NT2/D1 (cell line): ENCODE data around the gene DDOST.

Source experiments
- SUZ12 ChIP-seq: IDR thresholded peaks from 2 replicates; pipeline ENCODE4 v1.6.1; 2011; ENCODE audit not compliant: insufficient read length, insufficient read depth; ENCODE audit errors: extremely low read depth
- YY1 ChIP-seq: IDR thresholded peaks from 2 replicates; pipeline ENCODE4 v1.6.1; 2011; ENCODE audit not compliant: insufficient read length, insufficient read depth
- ZNF274 ChIP-seq: IDR thresholded peaks from 2 replicates; pipeline ENCODE4 v1.6.1; 2011; ENCODE audit warnings: mild to moderate bottlenecking, low read depth, low read length

- no peak for TF ChIP-seq ZNF274
- TF ChIP-seq YY1, result no peak
- TF ChIP-seq SUZ12, result no peak
These were observed 2.8 kb downstream of the DDOST start for GRCh38 chr1:20658166-20658915.
